ENCODE measurements around the gene IGF2.

Gene IGF2

GRCh38 chr11:2154889-2155288, 15.7 kb upstream of the IGF2 start:
- Histone ChIP-seq H3K27ac (no peak overlapping the region), H3K36me3 (replicated peaks) (no peaks in the 10 kb centered on the region), H3K27me3 (replicated peaks) (peaks cover 3% of the 10 kb centered on the region), H3K4me3 (ENCODE audit: low read depth, low read length) (no peak overlapping the region)
- in situ Hi-C loops (cut with HindIII; ENCODE audit: low pct_ligation_motif_present, low sequenced_read_pairs) = no loop called here
- TF ChIP-seq, protein P1, sequence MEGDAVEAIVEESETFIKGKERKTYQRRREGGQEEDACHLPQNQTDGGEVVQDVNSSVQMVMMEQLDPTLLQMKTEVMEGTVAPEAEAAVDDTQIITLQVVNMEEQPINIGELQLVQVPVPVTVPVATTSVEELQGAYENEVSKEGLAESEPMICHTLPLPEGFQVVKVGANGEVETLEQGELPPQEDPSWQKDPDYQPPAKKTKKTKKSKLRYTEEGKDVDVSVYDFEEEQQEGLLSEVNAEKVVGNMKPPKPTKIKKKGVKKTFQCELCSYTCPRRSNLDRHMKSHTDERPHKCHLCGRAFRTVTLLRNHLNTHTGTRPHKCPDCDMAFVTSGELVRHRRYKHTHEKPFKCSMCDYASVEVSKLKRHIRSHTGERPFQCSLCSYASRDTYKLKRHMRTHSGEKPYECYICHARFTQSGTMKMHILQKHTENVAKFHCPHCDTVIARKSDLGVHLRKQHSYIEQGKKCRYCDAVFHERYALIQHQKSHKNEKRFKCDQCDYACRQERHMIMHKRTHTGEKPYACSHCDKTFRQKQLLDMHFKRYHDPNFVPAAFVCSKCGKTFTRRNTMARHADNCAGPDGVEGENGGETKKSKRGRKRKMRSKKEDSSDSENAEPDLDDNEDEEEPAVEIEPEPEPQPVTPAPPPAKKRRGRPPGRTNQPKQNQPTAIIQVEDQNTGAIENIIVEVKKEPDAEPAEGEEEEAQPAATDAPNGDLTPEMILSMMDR (IDR thresholded peaks at IDR 0.05; ENCODE audit: low read depth, low read length, missing control alignments) = no peak
- no peak for DNase-seq

- H3K36me3 ChIP-seq (replicated peaks) = no peaks in the 10 kb centered on the region
- TF ChIP-seq, protein P1 (IDR thresholded peaks at IDR 0.05; ENCODE audit: low read depth, low read length, missing control alignments) = no peak
- H3K27me3 ChIP-seq (replicated peaks) = peaks cover 5% of the 10 kb centered on the region
- H3K4me3 ChIP-seq (ENCODE audit: low read depth, low read length) = no peak overlapping the region
- no peak overlapping the region for H3K27ac ChIP-seq
- in situ Hi-C loops (cut with HindIII; ENCODE audit: low pct_ligation_motif_present, low sequenced_read_pairs) = no loop called here
- DNase-seq = no peak
These were observed 15.0 kb upstream of the IGF2 start for GRCh38 chr11:2154195-2154585.

GRCh38 chr11:2153581-2154194, 14.5 kb upstream of the IGF2 start:
- Histone ChIP-seq H3K27ac (no peak overlapping the region), H3K36me3 (replicated peaks) (no peaks in the 10 kb centered on the region), H3K27me3 (replicated peaks) (peaks cover 9% of the 10 kb centered on the region), H3K4me3 (ENCODE audit: low read depth, low read length) (no peak overlapping the region)
- TF ChIP-seq, protein P1 (IDR thresholded peaks at IDR 0.05; ENCODE audit: low read depth, low read length, missing control alignments) = no peak
- in situ Hi-C loops (cut with HindIII; ENCODE audit: low pct_ligation_motif_present, low sequenced_read_pairs) = no loop called here
- no peak for DNase-seq

DNA sequence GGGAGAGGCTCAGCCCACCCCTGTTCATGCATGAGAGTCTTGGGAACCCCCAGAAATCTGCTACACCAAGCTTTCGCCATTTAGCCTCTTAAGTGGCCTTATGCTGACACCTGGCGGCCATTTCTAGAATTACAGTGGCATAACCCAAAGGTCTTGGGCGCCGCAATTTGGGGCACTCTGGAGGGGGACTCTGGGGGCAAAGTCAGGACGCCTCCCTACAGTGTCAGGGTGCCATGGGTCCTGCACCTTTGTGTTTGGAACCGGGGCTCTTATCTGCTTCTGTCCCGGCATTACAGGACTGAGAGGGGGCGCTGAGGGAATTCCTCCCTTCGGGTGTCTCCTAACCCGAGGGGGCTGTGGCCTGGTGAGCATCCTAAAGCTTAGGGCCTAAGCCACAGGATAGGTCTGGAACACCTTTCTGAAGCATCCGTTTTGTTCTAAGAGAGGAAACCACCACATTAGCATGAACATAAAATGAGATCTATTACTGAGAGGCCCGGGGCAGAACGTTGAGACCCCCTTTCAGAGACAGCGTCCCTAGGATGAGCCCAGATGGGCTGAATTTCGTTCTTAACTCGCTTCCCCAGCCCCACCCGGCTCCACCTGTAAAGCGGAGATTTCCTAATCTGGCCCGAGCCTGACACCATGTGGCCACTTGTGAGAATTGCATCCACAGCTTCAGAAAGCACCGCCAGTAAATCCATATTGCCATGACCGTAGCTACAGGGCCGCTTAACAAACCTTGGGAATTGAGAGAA, 12.5 kb upstream of the IGF2 start:
- TF ChIP-seq, protein P1 (IDR thresholded peaks at IDR 0.05; ENCODE audit: low read depth, low read length, missing control alignments) = peak; percentile 82
- H3K27me3 ChIP-seq (replicated peaks) = peaks cover 22% of the 10 kb centered on the region

DNA sequence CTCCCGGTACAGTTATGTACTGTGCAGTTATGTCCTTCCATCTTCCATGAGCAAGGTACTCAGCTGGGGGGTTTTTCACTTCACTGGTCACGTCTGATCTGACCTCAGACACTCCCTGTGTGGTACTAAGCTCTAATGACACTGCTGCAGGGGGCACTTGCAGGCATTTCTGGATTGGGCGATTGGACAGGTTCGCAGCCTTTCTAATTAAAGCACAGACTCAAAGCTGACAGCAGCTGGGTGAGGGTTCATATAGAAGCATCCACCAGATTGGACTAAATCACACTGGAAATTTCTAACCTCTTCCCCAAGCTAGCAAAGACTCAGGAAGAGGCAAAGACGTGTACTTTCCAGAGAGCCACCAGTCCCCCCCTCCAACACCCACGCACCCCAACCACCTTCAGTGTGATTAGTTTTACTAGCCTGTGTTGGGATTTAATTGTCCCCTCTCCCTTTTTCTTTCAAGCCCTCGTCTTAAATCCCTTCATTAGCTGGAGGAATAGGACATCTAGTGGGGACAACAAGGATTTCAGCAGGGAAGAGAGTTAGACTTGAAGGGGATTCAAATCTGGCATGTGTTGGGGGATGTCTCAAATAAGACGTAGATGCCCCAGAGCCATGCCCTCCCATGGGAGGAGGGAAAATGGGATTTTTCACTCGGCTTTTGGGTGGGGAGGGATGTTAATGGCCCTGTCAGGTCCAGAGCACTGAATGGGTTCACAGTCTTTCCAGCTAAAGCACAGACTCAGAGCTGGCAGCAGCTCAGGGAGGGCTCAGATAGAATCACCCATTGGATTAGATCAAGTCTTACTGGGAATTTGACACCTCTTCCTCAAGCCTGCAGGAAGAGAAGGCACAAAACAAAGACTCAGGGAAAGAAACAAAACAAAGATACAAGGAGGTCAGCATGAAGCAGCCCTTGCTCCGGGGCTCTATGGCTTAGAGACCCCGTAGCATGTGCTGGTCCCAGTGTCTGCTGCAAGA, 11.0 kb upstream of the IGF2 start:
- TF ChIP-seq, protein P1 (IDR thresholded peaks at IDR 0.05; ENCODE audit: low read depth, low read length, missing control alignments) = peak; percentile 75
- in situ Hi-C loops (cut with HindIII; ENCODE audit: low pct_ligation_motif_present, low sequenced_read_pairs) = no loop called here
- H3K36me3 ChIP-seq (replicated peaks) = no peaks in the 10 kb centered on the region
- DNase-seq = no peak
- no peak overlapping the region for H3K27ac ChIP-seq
- peaks cover 34% of the 10 kb centered on the region for H3K27me3 ChIP-seq (replicated peaks)
- no peak overlapping the region for H3K4me3 ChIP-seq (ENCODE audit: low read depth, low read length)

More for the DNA sequence above, 12.5 kb upstream of the IGF2 start:
- Histone ChIP-seq H3K27ac (no peak overlapping the region), H3K4me3 (ENCODE audit: low read depth, low read length) (no peak overlapping the region), H3K36me3 (replicated peaks) (no peaks in the 10 kb centered on the region)
- in situ Hi-C loops (cut with HindIII; ENCODE audit: low pct_ligation_motif_present, low sequenced_read_pairs) = no loop called here
- peak; percentile 59 for DNase-seq
